Hematopoietic multipotent progenitor cell treated with erythropoietin and hydrocortisone succinate and interleukin-3 and kit ligand, for 4 days (in vitro differentiated cells): Measurements from ENCODE around the gene TSHZ1.

Source experiments
- DNase-seq: peaks from one replicate; pipeline ENCODE4 v3.0.0-alpha.2; 2015

Gene TSHZ1

DNA sequence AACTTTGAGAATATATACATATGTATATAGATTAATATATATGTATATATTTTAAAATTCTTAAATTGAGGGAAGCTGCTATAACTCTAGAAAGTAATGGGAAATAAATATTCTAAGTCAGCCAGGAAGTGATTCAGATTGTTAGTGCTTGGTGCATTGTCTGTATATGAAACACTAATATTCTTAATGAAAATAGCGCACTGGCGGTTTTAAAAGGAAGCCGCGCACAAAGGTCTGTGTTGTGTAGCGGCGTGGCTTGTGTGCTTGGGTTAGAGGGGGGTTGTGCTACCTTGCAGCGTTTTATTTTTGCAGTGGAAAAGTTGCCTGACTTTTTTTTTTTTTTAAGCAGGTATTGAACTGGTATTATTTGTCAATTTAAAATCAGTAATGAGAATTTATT, 11.3 kb downstream of the TSHZ1 start:
- peak; percentile 37 for DNase-seq

DNA sequence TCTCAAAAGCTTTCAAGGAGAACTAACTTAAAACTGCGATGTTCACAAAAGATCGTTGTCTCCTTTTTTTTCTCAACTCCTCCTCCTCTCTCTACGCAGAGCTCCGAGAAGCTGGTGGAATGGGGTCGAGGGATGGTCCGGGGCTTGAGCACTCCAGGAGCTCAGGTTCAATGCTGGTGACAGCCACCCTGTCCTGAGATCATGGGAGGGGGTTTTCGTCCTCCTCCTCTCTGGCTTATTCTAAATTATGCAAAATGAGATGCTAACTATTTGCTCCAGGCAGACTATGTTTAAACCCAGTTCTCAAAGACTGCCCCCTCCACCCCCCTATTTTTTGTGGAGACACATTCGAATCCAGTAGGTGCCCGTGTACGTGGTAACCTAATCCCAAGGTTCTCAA, 11.8 kb downstream of the TSHZ1 start:
- no peak for DNase-seq

DNA sequence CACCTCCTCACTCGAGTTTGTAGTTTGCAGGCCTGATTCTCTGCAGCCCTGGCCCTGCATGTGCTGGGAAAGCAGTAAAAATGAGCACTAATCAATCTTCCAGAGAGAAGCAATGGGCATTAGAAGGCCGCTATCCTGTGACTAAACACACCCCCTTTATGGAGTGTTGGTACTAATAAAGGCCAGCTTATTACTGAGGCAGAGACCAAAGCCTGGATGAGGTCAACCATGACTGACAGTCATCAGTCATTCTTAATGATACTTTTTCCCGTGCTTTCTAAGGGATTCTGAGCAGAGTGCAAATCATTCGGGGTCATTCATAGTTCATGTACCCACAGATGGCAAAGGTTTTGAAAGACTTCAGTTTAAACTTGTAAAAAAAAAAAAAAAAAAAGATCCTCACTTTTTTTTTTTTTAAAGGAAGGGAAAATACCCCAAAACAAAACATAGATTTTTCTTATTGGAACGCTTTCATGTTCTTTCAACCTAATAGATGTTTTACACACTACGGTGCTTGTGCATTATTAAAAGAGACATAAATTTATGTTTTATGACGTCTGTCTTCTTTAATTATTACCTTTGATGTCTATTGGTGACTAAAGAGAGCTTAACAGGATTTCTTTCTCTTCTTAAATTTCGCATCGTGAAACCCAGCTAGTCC, 13.2 kb downstream of the TSHZ1 start:
- no peak for DNase-seq

DNA sequence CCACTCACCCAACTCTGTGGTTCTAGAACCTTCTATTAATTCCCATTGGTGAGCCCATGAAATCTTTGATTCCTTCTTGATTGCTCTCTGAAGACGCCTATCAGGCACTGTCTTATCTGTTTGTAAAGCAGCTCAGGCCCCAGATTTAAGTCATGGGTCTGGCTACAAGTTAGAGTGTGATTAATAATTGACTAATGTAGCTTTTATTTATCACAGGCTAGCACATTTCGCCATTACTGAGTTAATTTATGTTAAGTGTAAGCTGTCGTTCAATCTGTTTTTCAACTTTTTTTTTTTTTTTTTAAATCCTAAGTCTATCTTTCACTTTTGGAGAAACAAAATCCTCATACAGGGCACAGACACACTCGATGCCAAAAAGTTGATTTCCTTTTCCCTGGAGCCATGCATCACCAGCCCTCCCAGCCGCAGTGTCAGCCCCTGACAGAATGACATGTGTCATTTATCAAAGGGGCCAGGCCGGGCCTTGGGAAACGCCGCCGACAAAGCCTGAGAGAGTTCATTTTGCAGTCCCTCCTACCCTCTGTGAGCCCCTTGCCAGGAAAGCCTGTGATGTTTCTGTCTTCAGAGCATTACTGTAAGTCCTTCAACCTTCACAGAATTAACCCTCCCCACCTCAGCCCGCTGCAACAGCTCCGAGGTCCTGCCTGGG, 15.8 kb downstream of the TSHZ1 start:
- peak; percentile 41 for DNase-seq

DNA sequence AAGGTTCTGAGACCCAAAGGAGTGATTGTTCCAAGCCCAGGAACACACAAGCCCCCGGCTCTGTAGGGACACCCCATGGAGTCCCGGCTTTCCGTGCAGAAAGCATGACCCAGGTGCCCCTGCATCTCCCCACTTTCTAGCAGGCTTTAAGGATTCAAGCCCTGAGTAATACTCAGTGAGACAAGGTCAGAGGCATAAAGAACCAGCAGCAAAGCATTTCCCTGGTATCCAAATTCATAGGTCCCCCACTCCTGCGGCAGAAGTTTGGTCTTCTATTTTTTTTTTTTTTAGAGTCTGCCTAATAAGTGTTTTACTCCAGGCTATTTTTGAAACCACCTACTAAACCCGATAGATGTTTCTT, 16.3 kb downstream of the TSHZ1 start:
- no peak for DNase-seq

DNA sequence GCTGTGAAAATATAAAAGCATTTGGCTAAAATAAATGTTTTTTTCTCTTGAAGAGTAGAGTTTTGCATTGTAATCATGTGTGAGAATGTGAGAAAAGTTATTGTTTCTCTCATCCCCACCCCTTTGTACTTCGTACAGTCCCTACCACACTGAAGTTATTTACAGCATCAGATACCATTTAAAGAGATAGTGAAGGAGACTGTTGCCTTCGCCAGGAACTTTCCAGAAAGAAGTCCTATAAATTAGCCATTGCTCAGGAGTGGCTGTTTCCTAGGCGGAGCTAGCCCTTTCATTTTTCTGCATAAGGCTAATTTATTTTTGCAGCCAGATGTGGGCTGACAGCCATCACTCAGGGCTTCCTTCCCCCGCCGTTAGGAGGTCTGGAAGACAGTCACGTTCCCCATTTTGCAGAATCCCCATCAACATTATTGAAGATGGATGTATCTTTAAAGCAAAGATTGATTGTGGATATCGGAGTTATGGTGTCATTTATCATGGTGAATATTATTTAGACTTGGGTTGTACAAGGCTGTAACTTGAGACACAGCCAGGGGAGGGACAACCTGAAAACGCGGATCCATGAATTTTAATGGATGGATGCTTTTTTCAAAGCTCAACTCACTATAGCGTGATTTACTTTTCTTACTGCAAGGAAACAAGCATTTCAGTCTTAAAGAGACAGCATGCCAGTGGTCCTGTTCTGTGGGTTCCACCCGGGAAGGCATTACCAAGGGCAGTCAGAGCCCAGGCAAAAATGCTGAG, 17.1 kb downstream of the TSHZ1 start:
- DNase-seq = no peak

DNA sequence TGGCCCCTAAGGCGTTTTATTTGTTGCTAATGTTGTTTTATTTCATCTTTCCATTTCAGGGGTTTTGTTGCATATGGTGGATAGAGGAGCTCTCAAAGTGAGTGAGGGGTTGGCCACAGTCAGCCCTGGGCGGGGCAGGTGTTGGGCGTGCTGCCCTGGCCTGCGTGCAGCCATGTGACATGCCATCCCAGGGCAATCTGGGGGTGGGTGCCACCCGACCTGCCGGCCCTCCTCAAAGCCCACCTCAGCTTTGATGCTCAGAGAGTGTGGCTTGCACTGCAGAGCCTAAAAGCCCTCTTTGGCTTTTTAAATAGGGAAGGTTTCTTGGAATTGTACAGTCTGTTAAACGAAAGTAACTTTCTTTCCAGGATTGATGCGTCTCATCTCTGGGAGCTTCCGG, 18.4 kb downstream of the TSHZ1 start:
- DNase-seq = no peak

DNA sequence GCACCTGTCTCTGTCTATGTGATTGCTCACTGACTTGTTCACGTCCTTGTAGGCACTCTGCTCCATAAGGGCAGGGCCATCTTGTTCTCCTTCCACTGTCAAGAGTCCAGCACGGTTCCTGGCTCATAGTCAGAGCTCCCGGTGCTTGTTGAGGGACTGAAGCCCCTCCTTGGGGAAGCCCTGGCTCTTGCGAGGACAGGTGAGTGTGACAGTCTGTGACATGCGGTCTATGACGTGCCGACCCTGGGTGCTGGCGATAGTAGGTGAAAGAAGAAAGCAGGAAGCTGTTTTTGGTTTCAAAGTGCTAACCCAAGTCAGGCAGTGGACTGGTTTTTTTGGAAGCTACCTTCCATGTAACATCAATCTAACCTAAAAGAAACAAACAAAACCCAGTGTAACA, 18.8 kb downstream of the TSHZ1 start:
- no peak for DNase-seq

DNA sequence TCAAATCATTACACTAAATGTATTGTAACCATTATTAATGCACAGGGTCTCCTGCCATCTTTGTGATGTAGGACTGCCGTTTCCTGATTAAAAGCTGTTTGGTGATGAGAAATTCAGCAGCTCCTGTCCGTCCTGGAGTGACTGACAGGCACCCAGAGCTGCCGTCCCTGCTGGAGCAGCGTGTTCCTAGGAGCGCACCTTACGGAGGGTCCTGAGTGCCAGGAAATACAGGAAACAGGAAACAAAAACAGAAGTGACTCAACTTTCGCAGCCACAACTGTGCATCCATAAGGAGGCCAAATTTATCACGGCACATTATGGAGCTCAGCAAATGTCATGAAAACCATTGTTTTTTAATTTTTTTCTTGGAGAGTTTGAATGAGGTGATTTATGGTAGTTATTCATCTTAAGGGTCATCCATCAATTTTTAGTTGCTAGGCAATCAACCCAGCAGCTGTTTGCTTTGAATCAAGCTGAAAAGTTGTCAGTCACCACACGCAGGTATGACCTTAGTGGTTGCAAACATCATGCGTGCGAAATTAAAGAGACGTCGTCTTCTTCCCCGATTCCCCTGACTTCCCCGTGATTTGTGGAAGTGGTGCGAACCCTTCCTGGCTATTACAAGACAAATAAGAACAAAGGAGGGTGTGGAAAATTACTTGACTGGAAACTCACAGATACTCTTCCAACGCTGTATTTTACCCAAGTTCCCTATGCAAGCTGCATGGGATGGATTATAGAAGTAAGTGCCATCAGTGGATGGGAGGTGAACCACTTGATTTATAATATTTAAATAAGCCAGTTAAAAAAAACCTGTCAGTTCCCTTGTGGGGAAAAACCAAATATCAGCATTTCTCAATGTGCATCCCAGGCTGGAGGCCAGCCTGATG, 19.8 kb downstream of the TSHZ1 start:
- DNase-seq = no peak

DNA sequence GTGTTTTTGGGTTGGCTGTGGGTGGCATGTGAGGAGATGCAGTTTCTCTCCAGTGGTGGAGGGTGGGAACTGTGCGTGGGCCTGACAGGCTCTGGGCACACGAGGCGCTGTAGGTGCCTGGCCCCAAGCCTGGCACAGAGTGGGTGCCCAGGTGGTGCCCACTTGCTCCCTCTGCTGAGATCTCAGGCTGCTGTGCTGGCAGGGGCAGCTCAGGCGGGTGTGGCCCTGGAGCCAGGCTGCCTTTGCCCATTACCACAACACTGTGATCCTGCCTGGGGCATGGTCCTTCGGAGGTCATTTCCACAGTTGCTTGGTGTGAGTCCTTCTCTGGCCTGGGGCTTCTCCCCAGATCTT, 20.4 kb downstream of the TSHZ1 start:
- no peak for DNase-seq

DNA sequence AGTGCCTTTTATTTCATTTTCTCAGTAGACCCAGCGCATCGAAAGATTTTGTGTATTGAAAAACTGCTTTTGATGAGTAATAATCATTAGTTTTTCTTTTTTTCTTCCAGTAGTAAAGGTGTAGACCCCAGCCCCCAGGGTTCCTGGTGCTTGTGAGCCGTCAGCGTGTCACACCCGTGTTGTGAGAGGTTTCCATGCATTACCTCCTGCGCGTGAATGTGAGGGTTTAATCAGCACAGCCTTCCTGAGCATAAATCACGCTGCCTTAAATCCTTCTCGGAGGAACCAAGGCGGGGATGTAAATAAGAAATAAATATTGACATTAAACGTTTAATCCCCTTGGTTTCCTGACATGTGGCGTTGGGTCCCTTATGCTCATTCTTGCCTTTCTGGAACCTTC, 24.3 kb downstream of the TSHZ1 start:
- DNase-seq = no peak

DNA sequence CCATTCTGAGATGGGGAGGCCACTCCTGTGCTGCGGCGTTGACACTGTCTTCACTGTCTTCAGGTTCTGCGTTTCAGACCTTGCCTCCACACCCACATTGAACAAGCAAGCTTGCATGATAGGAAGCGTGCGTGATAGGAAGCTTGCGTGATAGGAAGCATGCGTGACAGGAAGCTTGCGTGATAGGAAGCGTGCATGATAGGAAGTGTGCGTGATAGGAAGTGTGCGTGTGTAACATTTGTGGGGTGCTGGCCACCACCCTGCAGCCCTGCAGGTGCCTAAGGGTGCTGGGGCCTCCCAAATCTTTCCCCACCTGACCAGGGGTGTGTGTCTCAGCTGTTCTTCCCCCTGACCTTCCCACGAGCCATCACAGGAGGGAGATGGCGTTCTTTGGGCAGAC, 25.3 kb downstream of the TSHZ1 start:
- DNase-seq = no peak

DNA sequence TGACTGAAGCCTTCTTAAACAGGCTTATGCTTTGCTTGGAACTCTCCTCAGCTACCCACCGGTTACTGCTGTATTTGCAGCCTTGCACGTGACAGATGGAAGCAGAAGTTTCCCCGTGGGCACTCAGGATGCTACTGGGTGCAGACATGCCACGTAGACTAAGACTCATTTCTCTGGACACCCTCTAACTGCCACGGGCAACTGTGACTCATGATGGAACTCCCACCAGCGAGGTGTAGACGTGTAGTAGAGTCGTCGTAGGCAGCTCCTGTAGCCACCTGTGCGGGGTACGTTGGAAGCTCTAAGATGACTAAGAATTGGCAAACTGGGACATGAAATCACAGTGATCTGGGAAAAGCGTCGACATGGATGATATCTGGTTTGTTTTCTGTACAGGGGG, 27.5 kb downstream of the TSHZ1 start:
- DNase-seq = no peak

DNA sequence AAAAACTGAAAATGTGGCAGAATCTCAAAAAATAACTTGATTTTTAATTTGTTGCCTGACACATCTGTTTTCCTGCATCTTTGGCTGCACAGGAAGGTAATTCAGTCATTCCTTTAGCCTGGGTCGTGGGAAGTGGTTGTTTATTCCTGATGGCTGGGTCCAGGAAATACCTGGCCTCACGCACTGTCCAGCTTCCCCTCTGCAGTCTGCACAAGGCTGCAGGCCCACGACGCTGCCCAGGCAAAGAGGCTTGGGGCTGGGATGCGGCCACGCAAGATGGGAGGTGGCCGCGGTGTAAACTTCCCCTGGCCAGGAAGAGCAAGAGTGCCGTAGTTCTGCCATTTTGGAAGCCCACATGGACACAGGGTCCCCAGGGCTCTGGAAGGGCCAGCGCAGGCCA, 28.2 kb downstream of the TSHZ1 start:
- DNase-seq = no peak

DNA sequence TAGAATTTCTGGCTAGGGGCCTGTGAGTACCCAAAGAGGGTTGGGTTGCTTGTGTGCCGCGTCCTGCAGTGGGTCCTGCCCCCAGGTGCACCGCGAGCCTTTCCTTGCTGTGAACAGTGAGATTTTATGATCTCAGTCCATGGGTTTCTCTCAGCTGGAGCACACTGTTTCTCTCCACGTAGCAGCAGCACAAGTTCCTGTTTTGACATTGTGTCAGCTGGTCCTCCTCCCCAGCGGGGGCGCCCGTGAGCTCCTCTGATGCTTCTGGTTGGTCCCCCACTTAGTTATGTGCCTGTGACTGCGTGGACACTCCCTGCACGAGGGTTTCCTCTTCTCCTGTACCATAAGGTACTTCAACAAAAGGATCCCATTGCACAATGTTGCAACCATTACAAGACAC, 29.8 kb downstream of the TSHZ1 start:
- peak; percentile 48 for DNase-seq

DNA sequence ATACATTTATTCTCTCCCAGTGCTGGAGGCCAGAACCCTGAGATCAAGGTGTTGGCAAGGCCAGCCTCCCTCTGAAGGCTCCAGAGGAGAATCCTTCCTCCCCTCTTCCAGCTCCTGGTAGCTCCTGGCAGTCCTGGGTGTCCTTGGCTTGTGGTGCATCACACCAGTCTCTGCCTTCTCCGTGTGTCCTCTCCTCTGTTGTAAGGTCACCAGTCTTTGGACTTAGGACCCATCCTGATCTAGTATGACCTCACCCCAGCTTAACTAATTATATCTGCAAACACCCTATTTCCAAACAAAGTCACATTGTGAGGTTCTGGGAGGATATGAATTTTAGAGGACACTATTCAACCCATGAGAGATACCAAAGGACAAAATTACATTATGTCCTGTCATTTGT, 31.1 kb downstream of the TSHZ1 start:
- DNase-seq = no peak

DNA sequence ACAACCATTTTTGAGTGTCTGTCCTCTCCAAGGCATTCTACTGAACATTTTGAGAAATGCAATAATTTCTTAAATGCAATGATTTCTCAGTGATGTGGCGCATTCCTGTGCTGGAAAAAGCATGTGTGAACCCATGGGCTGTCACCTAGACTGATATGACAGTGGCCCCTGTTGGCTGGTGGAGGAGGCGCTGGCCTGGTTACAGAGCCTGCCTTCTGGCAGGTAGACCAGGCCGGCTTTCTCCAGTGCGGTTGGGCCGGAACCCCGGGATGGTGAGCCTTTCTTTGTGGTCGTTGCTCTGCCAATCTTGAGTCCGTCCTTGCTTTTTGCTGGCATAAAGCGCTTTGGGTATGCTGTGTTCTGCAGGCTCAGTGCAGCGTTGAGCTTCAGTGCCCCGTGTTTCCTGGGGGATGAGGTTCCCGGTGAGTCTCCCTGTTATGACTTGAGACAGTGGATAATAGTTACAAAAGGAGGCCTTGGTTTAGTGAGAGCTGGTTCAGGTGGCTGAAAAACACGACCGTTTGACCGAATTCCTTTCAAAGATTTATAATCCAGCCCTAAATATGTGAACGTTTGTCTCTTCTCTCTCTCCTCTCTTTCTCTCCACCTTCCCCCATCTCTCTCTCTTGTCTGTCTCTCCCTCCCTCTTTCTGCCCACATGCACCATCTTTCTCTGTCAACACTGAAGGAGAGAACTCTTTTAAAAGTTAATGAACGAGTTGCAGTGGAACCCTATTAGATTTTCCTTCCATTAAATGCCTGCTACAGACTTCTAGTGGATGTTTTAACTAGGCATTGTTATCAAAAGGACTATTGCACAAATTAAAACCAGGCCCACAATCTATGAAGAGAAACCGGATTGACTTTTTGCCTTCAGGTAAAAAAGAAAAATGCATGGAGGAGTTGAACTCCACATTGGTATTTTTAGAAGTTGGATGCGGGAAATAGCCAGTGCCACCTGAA, 34.0 kb downstream of the TSHZ1 start:
- DNase-seq = peak; percentile 40

DNA sequence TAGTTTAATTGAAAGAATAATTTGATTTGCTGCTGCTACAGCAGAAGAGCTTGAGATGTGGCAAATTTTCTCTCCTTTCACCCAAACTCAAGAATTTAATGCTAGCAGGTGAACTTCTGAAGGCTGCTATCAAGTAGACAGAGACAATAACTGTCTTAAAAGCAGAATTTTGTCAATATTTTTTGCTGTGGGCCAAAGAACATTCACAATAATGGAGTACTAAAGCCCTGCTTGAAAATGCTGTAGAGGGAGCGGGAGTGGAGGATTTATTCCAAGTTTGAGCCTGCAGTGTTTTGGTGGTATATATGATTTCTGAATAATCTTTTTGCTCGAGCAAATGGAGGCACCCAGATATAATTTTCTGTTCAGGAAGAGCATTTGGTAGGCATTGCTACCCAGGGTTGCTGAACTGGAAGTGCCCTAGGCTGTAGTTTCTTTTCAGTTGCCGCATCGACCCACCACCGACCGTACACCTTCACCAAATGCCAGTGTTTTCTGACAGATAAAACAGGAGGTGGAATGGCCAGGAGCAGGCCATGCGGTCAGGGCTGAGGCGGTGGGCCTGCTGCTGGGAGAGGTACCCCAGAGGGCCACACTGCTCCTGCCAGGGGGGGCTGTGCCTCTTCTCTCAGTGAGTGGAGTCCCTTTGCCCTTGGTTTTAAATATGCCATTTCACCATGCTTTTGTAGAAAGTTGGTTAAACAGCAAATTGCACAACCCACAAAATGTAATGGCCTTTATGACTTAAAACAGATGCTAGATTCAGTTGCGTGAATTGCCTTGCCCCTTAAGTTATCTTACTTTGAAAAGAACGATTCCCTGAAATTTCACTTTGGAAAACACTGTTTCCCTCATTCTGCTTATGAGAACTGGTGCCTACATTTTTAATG, 36.4 kb downstream of the TSHZ1 start:
- DNase-seq = peak; percentile 47

DNA sequence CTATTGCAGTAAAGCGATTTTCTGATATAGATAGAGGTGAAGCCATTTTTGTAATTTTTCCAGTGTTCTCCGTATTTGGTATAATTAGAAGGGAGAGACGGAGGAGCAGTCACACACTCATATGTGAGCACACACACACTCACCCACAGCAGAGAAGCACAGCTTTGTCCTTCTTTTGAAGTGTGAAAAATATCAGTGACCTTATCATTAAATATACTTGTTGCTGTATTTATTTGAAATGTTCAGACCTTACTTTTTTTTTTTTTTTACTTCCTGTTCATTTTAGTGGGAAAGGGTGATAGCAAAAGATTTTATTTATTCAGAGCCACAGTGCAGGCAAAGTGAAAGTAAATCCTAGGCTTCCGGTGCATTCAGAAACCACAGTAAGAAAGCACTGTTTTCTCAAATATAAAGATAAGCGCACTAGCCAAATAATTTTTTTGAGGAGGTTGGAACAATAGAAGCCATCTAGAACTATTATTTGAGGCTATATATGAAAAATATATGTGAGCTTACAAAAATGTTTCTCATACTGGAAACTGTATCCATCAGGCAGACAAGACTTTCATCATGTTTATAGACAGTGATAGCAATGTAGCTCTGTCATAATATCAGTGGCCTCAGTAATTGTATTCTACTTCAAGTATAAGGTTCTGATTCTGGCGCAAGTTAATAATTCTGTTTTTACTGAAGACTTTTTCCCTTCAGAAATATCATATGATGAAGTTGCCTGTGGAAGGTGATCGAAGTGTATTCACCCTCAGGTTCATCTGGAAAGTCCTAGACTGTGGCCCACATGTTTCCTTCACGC, 37.2 kb downstream of the TSHZ1 start:
- peak; percentile 76 for DNase-seq
